ENCODE data around the gene CTDSPL. TPM values are rescaled to one million over a fixed set of nuclear protein-coding genes. Genes with fewer than 3 reads are reported as not detected.
A peak's percentile ranks its signal among the peaks of the same experiment; 100 is the strongest.
"Not testable (repeated sequence)": the region's sequence is repeated elsewhere in the genome, so short reads cannot be mapped to it uniquely, and the experiment has no call there.

The CTDSPL gene
- total and polyA plus RNA-seq, 2 experiments from 2014 or later: 7.1 to 33.4 TPM

GRCh38 chr3:37968813-37969595, 107.3 kb downstream of the CTDSPL start:
- Histone ChIP-seq H3K9ac (no peak overlapping the region), H3F3A (ENCODE audit: insufficient read depth) (no peaks in the 10 kb centered on the region), H3K4me3 (no peak overlapping the region), H3K27me3 (replicated peaks; ENCODE audit: insufficient read depth) (no peaks in the 10 kb centered on the region), H3K4me1 (ENCODE audit: insufficient read depth) (no peaks in the 10 kb centered on the region), H3K9me2 (ENCODE audit: insufficient read depth) (no peaks in the 10 kb centered on the region), H3K79me2 (ENCODE audit: insufficient read depth) (no peaks in the 10 kb centered on the region), H3K9me3 (ENCODE audit: low read depth) (no peaks in the 10 kb centered on the region), H3K36me3 (ENCODE audit: low read depth) (no peaks in the 10 kb centered on the region), H4K20me1 (ENCODE audit: insufficient read depth) (no peaks in the 10 kb centered on the region), H3K27ac (no peak overlapping the region), H3K4me2 (ENCODE audit: unreplicated experiment) (no peak overlapping the region), H2AFZ (no peak overlapping the region)
- 64 to 66% methylated on average over 15 of the region's 15 CpGs for WGBS, 2 experiments (ENCODE audit: low coverage in 1 of 2, low lambda C conversion rate in 2 of 2, missing lambda C conversion rate in 2 of 2)
- peak; percentile 23 for DNase-seq
- TF ChIP-seq EZH2 (IDR thresholded peaks at IDR 0.05; ENCODE audit: insufficient read depth, poor library complexity, severe bottlenecking) (no peak), EZH2phosphoT487 (IDR thresholded peaks at IDR 0.05; ENCODE audit: insufficient read depth, low read depth) (no peak)
- in situ Hi-C loops (cut with MboI): no loop called here

- DNase-seq: no peak
- no peaks in the 10 kb centered on the region for H3K27me3 ChIP-seq (replicated peaks; ENCODE audit: insufficient read depth)
- H3K27ac ChIP-seq: no peak overlapping the region
- H3K4me3 ChIP-seq: no peak overlapping the region
- H3F3A ChIP-seq (ENCODE audit: insufficient read depth): no peaks in the 10 kb centered on the region
- no peak overlapping the region for H3K4me2 ChIP-seq (ENCODE audit: unreplicated experiment)
- H3K4me1 ChIP-seq (ENCODE audit: insufficient read depth): no peaks in the 10 kb centered on the region
- no peak overlapping the region for H3K9ac ChIP-seq
- no peaks in the 10 kb centered on the region for H3K36me3 ChIP-seq (ENCODE audit: low read depth)
- H3K79me2 ChIP-seq (ENCODE audit: insufficient read depth): no peaks in the 10 kb centered on the region
- H2AFZ ChIP-seq: no peak overlapping the region
- WGBS, 2 experiments (ENCODE audit: low coverage in 1 of 2, low lambda C conversion rate in 2 of 2, missing lambda C conversion rate in 2 of 2): 72 to 91% methylated on average over 5 to 7 of the region's 7 CpGs
- H4K20me1 ChIP-seq (ENCODE audit: insufficient read depth): no peaks in the 10 kb centered on the region
- no peaks in the 10 kb centered on the region for H3K9me3 ChIP-seq (ENCODE audit: low read depth)
- in situ Hi-C loops (cut with MboI): loop anchor here (10.0 kb wide), 1 partner anchor 115 kb away; no protein-coding TSS in a partner anchor
- H3K9me2 ChIP-seq (ENCODE audit: insufficient read depth): no peaks in the 10 kb centered on the region
- no peak for TF ChIP-seq EZH2 (IDR thresholded peaks at IDR 0.05; ENCODE audit: insufficient read depth, poor library complexity, severe bottlenecking)
- no peak for TF ChIP-seq EZH2phosphoT487 (IDR thresholded peaks at IDR 0.05; ENCODE audit: insufficient read depth, low read depth)
These were observed 108.0 kb downstream of the CTDSPL start for GRCh38 chr3:37969596-37970100.

GRCh38 chr3:37970802-37971201, 109.1 kb downstream of the CTDSPL start:
- in situ Hi-C loops (cut with MboI): loop anchor here (10.0 kb wide), 1 partner anchor 116 kb away; no protein-coding TSS in a partner anchor
- no peaks in the 10 kb centered on the region for H4K20me1 ChIP-seq (ENCODE audit: insufficient read depth)
- no peaks in the 10 kb centered on the region for H3K4me1 ChIP-seq (ENCODE audit: insufficient read depth)
- H3K4me3 ChIP-seq: no peak overlapping the region
- no peaks in the 10 kb centered on the region for H3F3A ChIP-seq (ENCODE audit: insufficient read depth)
- TF ChIP-seq EZH2phosphoT487 (IDR thresholded peaks at IDR 0.05; ENCODE audit: insufficient read depth, low read depth) (no peak), EZH2 (IDR thresholded peaks at IDR 0.05; ENCODE audit: insufficient read depth, poor library complexity, severe bottlenecking) (no peak)
- H3K4me2 ChIP-seq (ENCODE audit: unreplicated experiment): no peak overlapping the region
- H3K79me2 ChIP-seq (ENCODE audit: insufficient read depth): no peaks in the 10 kb centered on the region
- peaks cover 1% of the 10 kb centered on the region; the same call in 1 of the 2 replicates for H3K36me3 ChIP-seq (ENCODE audit: low read depth)
- H3K9ac ChIP-seq: no peak overlapping the region
- H3K9me2 ChIP-seq (ENCODE audit: insufficient read depth): no peaks in the 10 kb centered on the region
- DNase-seq: no peak
- H3K9me3 ChIP-seq (ENCODE audit: low read depth): no peaks in the 10 kb centered on the region
- H3K27ac ChIP-seq: no peak overlapping the region
- WGBS, 2 experiments (ENCODE audit: low coverage in 1 of 2, low lambda C conversion rate in 2 of 2, missing lambda C conversion rate in 2 of 2): 96 to 99% methylated on average over 5 of the region's 5 CpGs
- no peaks in the 10 kb centered on the region for H3K27me3 ChIP-seq (replicated peaks; ENCODE audit: insufficient read depth)
- H2AFZ ChIP-seq: no peak overlapping the region

- Histone ChIP-seq H3K36me3 (ENCODE audit: low read depth) (peaks cover 7% of the 10 kb centered on the region; the same call in 1 of the 2 replicates), H3K27me3 (replicated peaks; ENCODE audit: insufficient read depth) (no peaks in the 10 kb centered on the region), H2AFZ (no peak overlapping the region), H4K20me1 (ENCODE audit: insufficient read depth) (no peaks in the 10 kb centered on the region), H3K4me3 (no peak overlapping the region), H3K27ac (no peak overlapping the region), H3K9me3 (ENCODE audit: low read depth) (no peaks in the 10 kb centered on the region), H3K4me1 (ENCODE audit: insufficient read depth) (no peaks in the 10 kb centered on the region), H3K9ac (no peak overlapping the region), H3K9me2 (ENCODE audit: insufficient read depth) (no peaks in the 10 kb centered on the region), H3K4me2 (ENCODE audit: unreplicated experiment) (no peak overlapping the region), H3K79me2 (ENCODE audit: insufficient read depth) (no peaks in the 10 kb centered on the region), H3F3A (ENCODE audit: insufficient read depth) (no peaks in the 10 kb centered on the region)
- no peak for TF ChIP-seq EZH2 (IDR thresholded peaks at IDR 0.05; ENCODE audit: insufficient read depth, poor library complexity, severe bottlenecking)
- no peak for DNase-seq
- in situ Hi-C loops (cut with MboI): loop anchor here (10.0 kb wide), 1 partner anchor 117 kb away; no protein-coding TSS in a partner anchor
These were observed 109.8 kb downstream of the CTDSPL start for GRCh38 chr3:37971467-37971866.

DNA sequence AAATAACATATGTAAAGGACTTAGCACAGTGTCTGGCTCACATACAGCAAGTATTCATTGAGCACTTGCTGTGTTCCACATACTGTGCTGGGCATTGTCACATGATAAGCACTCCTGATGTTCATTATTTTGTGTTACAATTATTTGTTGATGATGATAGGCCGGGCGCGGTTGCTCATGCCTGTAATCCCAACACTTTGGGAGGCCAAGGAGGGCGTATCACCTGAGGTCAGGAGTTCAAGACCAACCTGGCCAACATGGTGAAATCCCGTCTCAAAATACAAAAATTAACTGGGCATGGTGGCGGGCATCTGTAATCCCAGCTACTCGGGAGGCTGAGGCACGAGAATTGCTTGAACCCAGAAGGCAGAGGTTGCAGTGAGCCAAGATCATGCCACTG, 110.4 kb downstream of the CTDSPL start:
- H3K27ac ChIP-seq; H3K9me3 ChIP-seq (ENCODE audit: low read depth); H3K4me3 ChIP-seq; H4K20me1 ChIP-seq (ENCODE audit: insufficient read depth); H3K27me3 ChIP-seq (replicated peaks; ENCODE audit: insufficient read depth); H3K9ac ChIP-seq; H3K4me2 ChIP-seq (ENCODE audit: unreplicated experiment); H3K36me3 ChIP-seq (ENCODE audit: low read depth); H2AFZ ChIP-seq; DNase-seq; H3F3A ChIP-seq (ENCODE audit: insufficient read depth); H3K9me2 ChIP-seq (ENCODE audit: insufficient read depth); H3K4me1 ChIP-seq (ENCODE audit: insufficient read depth); H3K79me2 ChIP-seq (ENCODE audit: insufficient read depth): not testable (repeated sequence)
- WGBS, 2 experiments (ENCODE audit: low coverage in 1 of 2, low lambda C conversion rate in 2 of 2, missing lambda C conversion rate in 2 of 2): 93 to 94% methylated on average over 8 of the region's 8 CpGs
- in situ Hi-C loops (cut with MboI): loop anchor here (10.0 kb wide), 1 partner anchor 117 kb away; no protein-coding TSS in a partner anchor
